ENCODE data around the gene NDC1. TPM values are rescaled to one million over a fixed set of nuclear protein-coding genes. Genes with fewer than 3 reads are reported as not detected.

The NDC1 gene
- total and polyA plus RNA-seq, 2 donors (not counting 3 experiments of a cell fraction or from before 2014, with no cell fraction given): 23.2 to 29.2 TPM

GRCh38 chr1:53765657-53766056, 72.4 kb downstream of the NDC1 start:
- Histone ChIP-seq H3K9ac (replicated peaks; ENCODE audit: extremely low read depth, insufficient read depth, low read length) (peak overlapping the region; percentile 25), H3K9me3 (replicated peaks; ENCODE audit: control insufficient read depth, insufficient read depth, low read length) (no peaks in the 10 kb centered on the region), H3K27ac (ENCODE audit: insufficient read depth, low read depth, low read length) (peak overlapping the region; percentile 77), H3K79me2 (ENCODE audit: control insufficient read depth, insufficient read depth, low read length) (no peaks in the 10 kb centered on the region), H4K20me1 (replicated peaks; ENCODE audit: control insufficient read depth, extremely low read depth, insufficient read depth, low read length) (no peaks in the 10 kb centered on the region), H3K36me3 (ENCODE audit: control insufficient read depth in 2 of 2, extremely low read depth in 1 of 2, insufficient read depth in 2 of 2, low read length in 2 of 2) (no peaks in the 10 kb centered on the region), H2AFZ (ENCODE audit: low read depth, low read length) (peak overlapping the region; percentile 19), H3K4me3 (replicated peaks in 1 of 3; ENCODE audit: insufficient read depth in 1 of 3, low read depth in 1 of 3, low read length in 3 of 3) (no peak overlapping the region), H3K9me1 (replicated peaks; ENCODE audit: control insufficient read depth, extremely low read depth, insufficient read depth, low read length) (no peaks in the 10 kb centered on the region), H3K4me2 (ENCODE audit: insufficient read depth, low read length) (peak overlapping the region; percentile 68), H3K4me1 (ENCODE audit: control insufficient read depth, extremely low read depth, insufficient read depth, low read length) (peaks cover 28% of the 10 kb centered on the region), H3K27me3 (ENCODE audit: control insufficient read depth in 2 of 2, insufficient read depth in 2 of 2, low read length in 2 of 2) (no peaks in the 10 kb centered on the region)
- DNase-seq (ENCODE audit: low read depth, low spot score) (peak; percentile 94), FAIRE-seq (peak; percentile 93)
- no TSS peak for BruUV-seq (replicated peaks)
- intact Hi-C loops (cut with micrococcal nuclease): loop anchor here (2.0 kb wide), 1 partner anchor 27 kb away; the partner anchor contains the start of gene GLIS1
- dilution Hi-C loops (cut with MboI; ENCODE audit: extremely low pct_ligation_motif_present, low sequenced_read_pairs): no loop called here
- CTCF ChIA-PET: interaction anchor here (0.7 to 2.0 kb wide), 5 partner anchors 10 to 95 kb away, joined by 3 to 7 read pairs (median 5); no protein-coding TSS in a partner anchor
- POLR2A ChIA-PET: no interaction called here
- TF ChIP-seq MYC (IDR thresholded peaks at IDR 0.05; ENCODE audit: low read depth, low read length): no peak
- TF ChIP-seq GATA2 (IDR thresholded peaks at IDR 0.05; ENCODE audit: insufficient read depth, insufficient read length, low read depth, low read length): peak; percentile 81
- peak; percentile 28 for TF ChIP-seq FOS (IDR thresholded peaks at IDR 0.05; ENCODE audit: borderline replicate concordance, insufficient read depth, low read length)
- peak; percentile 59 for TF ChIP-seq POLR2AphosphoS5 (IDR thresholded peaks at IDR 0.05; ENCODE audit: insufficient read depth, low read depth, low read length)
- peak; percentile 64 for TF ChIP-seq JUN (IDR thresholded peaks at IDR 0.05; ENCODE audit: borderline replicate concordance, insufficient read depth, insufficient read length, low read depth)
- no peak for TF ChIP-seq MAX (IDR thresholded peaks at IDR 0.05; ENCODE audit: insufficient read depth, insufficient read length)
- TF ChIP-seq POLR2A (IDR thresholded peaks at IDR 0.05; ENCODE audit: low read depth, low read length): peak; percentile 36

GRCh38 chr1:53763911-53764310, 74.2 kb downstream of the NDC1 start:
- H2AFZ ChIP-seq (ENCODE audit: low read depth, low read length): no peak overlapping the region
- FAIRE-seq (no peak), DNase-seq (ENCODE audit: low read depth, low spot score) (no peak)
- dilution Hi-C loops (cut with MboI; ENCODE audit: extremely low pct_ligation_motif_present, low sequenced_read_pairs) (no loop called here), intact Hi-C loops (cut with micrococcal nuclease) (loop anchor here (2.0 kb wide), 1 partner anchor 25 kb away; the partner anchor contains the start of gene GLIS1)
- CTCF ChIA-PET: interaction anchor here (1.6 to 1.8 kb wide), 2 partner anchors 10 to 48 kb away, joined by 6 read pairs; no protein-coding TSS in a partner anchor
- no peak overlapping the region for H3K4me2 ChIP-seq (ENCODE audit: insufficient read depth, low read length)
- no TSS peak for BruUV-seq (replicated peaks)
- H3K4me1 ChIP-seq (ENCODE audit: control insufficient read depth, extremely low read depth, insufficient read depth, low read length): peaks cover 28% of the 10 kb centered on the region
- no peak overlapping the region for H3K4me3 ChIP-seq (replicated peaks in 1 of 3; ENCODE audit: insufficient read depth in 1 of 3, low read depth in 1 of 3, low read length in 3 of 3)
- no peaks in the 10 kb centered on the region for H3K9me1 ChIP-seq (replicated peaks; ENCODE audit: control insufficient read depth, extremely low read depth, insufficient read depth, low read length)
- POLR2A ChIA-PET: no interaction called here
- no peaks in the 10 kb centered on the region for H4K20me1 ChIP-seq (replicated peaks; ENCODE audit: control insufficient read depth, extremely low read depth, insufficient read depth, low read length)
- no peak overlapping the region for H3K27ac ChIP-seq (ENCODE audit: insufficient read depth, low read depth, low read length)
- H3K27me3 ChIP-seq (ENCODE audit: control insufficient read depth in 2 of 2, insufficient read depth in 2 of 2, low read length in 2 of 2): no peaks in the 10 kb centered on the region
- H3K9me3 ChIP-seq (replicated peaks; ENCODE audit: control insufficient read depth, insufficient read depth, low read length): no peaks in the 10 kb centered on the region
- H3K9ac ChIP-seq (replicated peaks; ENCODE audit: extremely low read depth, insufficient read depth, low read length): no peak overlapping the region
- no peaks in the 10 kb centered on the region for H3K79me2 ChIP-seq (ENCODE audit: control insufficient read depth, insufficient read depth, low read length)
- TF ChIP-seq JUN (IDR thresholded peaks at IDR 0.05; ENCODE audit: borderline replicate concordance, insufficient read depth, insufficient read length, low read depth) (no peak), MAX (IDR thresholded peaks at IDR 0.05; ENCODE audit: insufficient read depth, insufficient read length) (no peak), FOS (IDR thresholded peaks at IDR 0.05; ENCODE audit: borderline replicate concordance, insufficient read depth, low read length) (no peak), MYC (IDR thresholded peaks at IDR 0.05; ENCODE audit: low read depth, low read length) (no peak)
- H3K36me3 ChIP-seq (ENCODE audit: control insufficient read depth in 2 of 2, extremely low read depth in 1 of 2, insufficient read depth in 2 of 2, low read length in 2 of 2): no peaks in the 10 kb centered on the region

All from endothelial cell of umbilical vein (primary cell).